Type B pancreatic cell (in vitro differentiated cells): ENCODE measurements around the gene SLC6A2. TPM values are rescaled to one million over a fixed set of nuclear protein-coding genes. Genes with fewer than 3 reads are reported as not detected.
A peak's percentile ranks its signal among the peaks of the same experiment; 100 is the strongest.

Experiments used
- DNase-seq: peaks from one replicate; pipeline ENCODE4 v3.0.0; 2021; ENCODE audit warnings: mixed read lengths; ENCODE audit not compliant: unreplicated experiment; ENCODE audit errors: extremely low spot score
- H3K27ac Mint-ChIP-seq: 2 replicates; pipeline ENCODE4 v1.8.0; 2021; ENCODE audit warnings: mild to moderate bottlenecking, mixed read lengths
- H3K27me3 Mint-ChIP-seq: 2 replicates; pipeline ENCODE4 v1.8.0; 2021; ENCODE audit warnings: mixed read lengths
- H3K36me3 Mint-ChIP-seq: 2 replicates; pipeline ENCODE4 v1.8.0; 2021; ENCODE audit warnings: mixed read lengths
- H3K4me1 Mint-ChIP-seq: one replicate; pipeline ENCODE4 v1.8.0; 2021; ENCODE audit warnings: mixed read lengths; ENCODE audit not compliant: unreplicated experiment
- H3K4me3 Mint-ChIP-seq: 2 replicates; pipeline ENCODE4 v1.8.0; 2021; ENCODE audit warnings: mild to moderate bottlenecking, mixed read lengths
- H3K9me3 Mint-ChIP-seq: 2 replicates; pipeline ENCODE4 v1.8.0; 2021; ENCODE audit warnings: mixed read lengths
- CTCF ChIP-seq: fragments of 200-600 bp; sonication (generic); conservative IDR thresholded peaks from 2 replicates; pipeline ENCODE4 v1.5.0; 2021; ENCODE audit warnings: antibody characterized with exemption, mild to moderate bottlenecking
- total RNA-seq: library from RNA; stranded (reverse); gene quantifications from 2 replicates; pipeline ENCODE4 v1.2.1, GENCODE V29; 2021; ENCODE audit warnings: low replicate concordance

Gene SLC6A2
- total RNA-seq, 1 donor from 2014 or later, result 5.7 TPM

- Mint-ChIP-seq H3K4me3 (no peak overlapping the region), H3K27me3 (peaks cover 54% of the 10 kb centered on the region), H3K9me3 (no peaks in the 10 kb centered on the region), H3K4me1 (no peaks in the 10 kb centered on the region), H3K27ac (no peak overlapping the region), H3K36me3 (no peaks in the 10 kb centered on the region)
- TF ChIP-seq CTCF, result peak; percentile 85
- DNase-seq, result no peak
Measured at GRCh38 chr16:55711959-55712876, 56.4 kb downstream of the SLC6A2 start.

- no peak overlapping the region for H3K4me3 Mint-ChIP-seq
- DNase-seq, result no peak
- peaks cover 53% of the 10 kb centered on the region for H3K27me3 Mint-ChIP-seq
- no peaks in the 10 kb centered on the region for H3K4me1 Mint-ChIP-seq
- H3K36me3 Mint-ChIP-seq, result no peaks in the 10 kb centered on the region
- H3K9me3 Mint-ChIP-seq, result no peaks in the 10 kb centered on the region
- no peak overlapping the region for H3K27ac Mint-ChIP-seq
- no peak for TF ChIP-seq CTCF
Measured at GRCh38 chr16:55713103-55713502, 57.3 kb downstream of the SLC6A2 start.

DNA sequence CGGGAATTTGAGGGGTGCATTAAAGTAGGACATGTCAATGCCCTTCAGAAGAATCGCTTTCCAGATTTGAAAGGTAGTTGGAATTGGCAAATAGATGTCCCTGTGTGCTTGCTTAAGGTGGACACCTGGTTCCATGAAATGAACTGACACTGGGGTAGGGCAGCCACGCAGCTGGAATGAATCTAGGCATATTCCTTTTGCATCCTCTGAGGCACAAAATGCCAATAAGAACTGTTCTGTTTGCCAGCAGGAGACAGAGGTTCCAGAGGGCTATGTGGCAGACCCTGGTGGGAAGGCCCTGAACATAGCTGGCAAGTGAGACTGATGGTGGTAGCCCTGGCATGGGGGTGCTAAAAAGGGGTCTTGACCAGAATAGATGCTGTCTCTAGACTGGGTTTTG, 61.5 kb downstream of the SLC6A2 start:
- no peak for DNase-seq
- no peaks in the 10 kb centered on the region for H3K36me3 Mint-ChIP-seq
- no peak overlapping the region for H3K4me3 Mint-ChIP-seq
- H3K9me3 Mint-ChIP-seq, result peaks cover 5% of the 10 kb centered on the region
- no peak for TF ChIP-seq CTCF
- H3K27me3 Mint-ChIP-seq, result peaks cover 65% of the 10 kb centered on the region
- H3K27ac Mint-ChIP-seq, result no peak overlapping the region
- no peaks in the 10 kb centered on the region for H3K4me1 Mint-ChIP-seq

DNA sequence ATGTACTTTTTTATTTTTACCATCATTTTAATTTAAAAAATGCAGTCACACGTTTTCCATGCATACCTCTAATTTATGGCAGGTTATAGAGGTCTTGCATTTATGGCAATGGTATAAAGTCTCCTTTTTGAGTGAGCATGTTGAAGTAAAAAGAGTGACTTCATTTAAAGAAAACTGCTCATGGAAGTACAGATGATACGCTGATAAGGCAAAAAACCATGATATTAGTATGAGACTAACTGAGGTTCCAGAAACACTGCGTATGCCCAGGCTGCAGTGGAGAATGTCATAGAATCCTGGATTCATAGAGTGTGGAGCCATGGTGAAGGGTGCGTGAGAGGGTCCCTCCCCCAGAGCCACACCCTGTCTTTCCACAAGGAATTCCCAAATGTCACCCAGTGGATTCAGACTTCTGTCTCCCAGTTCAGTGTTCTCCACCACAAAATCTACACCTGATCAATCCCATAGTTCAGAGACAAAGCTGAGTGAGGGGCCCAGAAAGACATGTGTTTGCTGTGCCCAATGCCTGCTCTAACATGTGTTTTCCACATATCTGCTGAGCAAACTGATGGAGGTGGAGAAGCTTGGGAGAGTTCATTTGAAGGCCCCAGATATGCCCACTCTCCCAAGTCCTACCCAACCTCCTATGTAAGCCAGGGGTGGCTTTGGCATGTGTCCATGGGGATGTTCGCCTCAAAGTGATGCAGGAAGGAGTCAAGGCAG, 69.4 kb downstream of the SLC6A2 start:
- no peak for TF ChIP-seq CTCF
- Mint-ChIP-seq H3K4me1 (no peaks in the 10 kb centered on the region), H3K9me3 (peaks cover 5% of the 10 kb centered on the region), H3K27me3 (peaks cover 60% of the 10 kb centered on the region), H3K27ac (no peak overlapping the region), H3K4me3 (no peak overlapping the region), H3K36me3 (no peaks in the 10 kb centered on the region)
- no peak for DNase-seq

- DNase-seq, result no peak
- Mint-ChIP-seq H3K27ac (no peak overlapping the region), H3K9me3 (no peaks in the 10 kb centered on the region), H3K27me3 (peaks cover 40% of the 10 kb centered on the region), H3K36me3 (no peaks in the 10 kb centered on the region), H3K4me1 (no peaks in the 10 kb centered on the region), H3K4me3 (no peak overlapping the region)
- TF ChIP-seq CTCF, result no peak
Measured at GRCh38 chr16:55728797-55729196, 73.0 kb downstream of the SLC6A2 start.
